Cardiac fibroblast (primary cell): ENCODE data around the gene ALDH1A3.

Source experiments
- DNase-seq, 2 donors: peaks; one replicate each; pipeline versions ENCODE4 v3.0.0 to v3.0.0-alpha.2; 2010; ENCODE audit warnings: low read depth in 2 of 2
- H3K4me3 ChIP-seq, 2 donors: replicated peaks in 1 of 2; 1 replicate in 1 of 2; 2 replicates in 1 of 2; pipeline ENCODE4 v1.5.1; 2011; ENCODE audit warnings: low read depth in 2 of 2, low read length in 2 of 2, mild to moderate bottlenecking in 2 of 2, moderate library complexity in 1 of 2
- CTCF ChIP-seq: IDR thresholded peaks from one replicate; pipeline ENCODE4 v1.5.1; 2011; ENCODE audit warnings: low read depth, mild to moderate bottlenecking, low read length, inconsistent platforms

ALDH1A3 gene

GRCh38 chr15:100836501-100836900 lies 43.1 kb upstream of the ALDH1A3 start:
- DNase-seq: no peak
- H3K4me3 ChIP-seq: no peak overlapping the region
- no peak for TF ChIP-seq CTCF

- H3K4me3 ChIP-seq: no peak overlapping the region
- no peak for DNase-seq
- TF ChIP-seq CTCF: no peak
Measured at GRCh38 chr15:100841426-100841825, 38.2 kb upstream of the ALDH1A3 start.

- DNase-seq: peak; percentile 32 to 78
- H3K4me3 ChIP-seq: no peak overlapping the region
- no peak for TF ChIP-seq CTCF
Measured at GRCh38 chr15:100842756-100843730, 36.6 kb upstream of the ALDH1A3 start.

GRCh38 chr15:100844167-100844566 lies 35.5 kb upstream of the ALDH1A3 start:
- no peak for TF ChIP-seq CTCF

GRCh38 chr15:100844778-100845177 lies 34.9 kb upstream of the ALDH1A3 start:
- no peak for TF ChIP-seq CTCF
- H3K4me3 ChIP-seq: no peak overlapping the region
- DNase-seq: no peak

More at GRCh38 chr15:100844167-100844566, 35.5 kb upstream of the ALDH1A3 start:
- no peak for DNase-seq
- H3K4me3 ChIP-seq: no peak overlapping the region

GRCh38 chr15:100847194-100847593 lies 32.4 kb upstream of the ALDH1A3 start:
- no peak for TF ChIP-seq CTCF
- H3K4me3 ChIP-seq: no peak overlapping the region
- no peak for DNase-seq
